GM23338 (cell line): ENCODE results near the gene ATP8A2.

ENCODE experiments used
- CREB1 ChIP-seq: fragments of 250-450 bp; sonication (Bioruptor Pico); IDR thresholded peaks from 2 replicates; pipeline ENCODE4 v1.5.0; 2020; ENCODE audit warnings: low read depth, mild to moderate bottlenecking, moderate library complexity
- EZH2 ChIP-seq: fragments of 200-600 bp; sonication (generic); IDR thresholded peaks from one replicate; pipeline ENCODE4 v1.8.0; 2017; ENCODE audit warnings: antibody characterized with exemption, mild to moderate bottlenecking, low read depth; ENCODE audit not compliant: unreplicated experiment
- EZH2phosphoT487 ChIP-seq: fragments of 200-600 bp; sonication (generic); IDR thresholded peaks from one replicate; pipeline ENCODE4 v1.8.1; 2018; ENCODE audit warnings: antibody characterized with exemption; ENCODE audit not compliant: unreplicated experiment
- JUNB ChIP-seq: IDR thresholded peaks from one replicate; pipeline ENCODE4 v1.6.1; 2016; ENCODE audit warnings: antibody characterized with exemption; ENCODE audit not compliant: unreplicated experiment
- POLR2AphosphoS5 ChIP-seq: IDR thresholded peaks from 2 replicates; pipeline ENCODE4 v1.6.1; 2016; ENCODE audit warnings: antibody characterized with exemption, low read depth
- TF ChIP-seq, protein P1 (sequence below), 2 experiments: fragments of 200-600 bp in 1 of 2; sonication (generic) in 1 of 2; conservative IDR thresholded peaks; 2 replicates each; pipeline versions ENCODE4 v1.5.1 to v1.6.1; 2016 to 2017; ENCODE audit warnings: antibody characterized with exemption in 2 of 2, low read depth in 2 of 2, mild to moderate bottlenecking in 2 of 2, moderate library complexity in 1 of 2
- TF ChIP-seq, protein P2 (sequence below): IDR thresholded peaks from 2 replicates; pipeline ENCODE4 v1.6.1; 2016; ENCODE audit warnings: antibody characterized with exemption
- TF ChIP-seq, protein P3 (sequence below): IDR thresholded peaks from one replicate; pipeline ENCODE4 v1.6.1; 2018; ENCODE audit warnings: antibody characterized with exemption; ENCODE audit not compliant: unreplicated experiment

DNA sequence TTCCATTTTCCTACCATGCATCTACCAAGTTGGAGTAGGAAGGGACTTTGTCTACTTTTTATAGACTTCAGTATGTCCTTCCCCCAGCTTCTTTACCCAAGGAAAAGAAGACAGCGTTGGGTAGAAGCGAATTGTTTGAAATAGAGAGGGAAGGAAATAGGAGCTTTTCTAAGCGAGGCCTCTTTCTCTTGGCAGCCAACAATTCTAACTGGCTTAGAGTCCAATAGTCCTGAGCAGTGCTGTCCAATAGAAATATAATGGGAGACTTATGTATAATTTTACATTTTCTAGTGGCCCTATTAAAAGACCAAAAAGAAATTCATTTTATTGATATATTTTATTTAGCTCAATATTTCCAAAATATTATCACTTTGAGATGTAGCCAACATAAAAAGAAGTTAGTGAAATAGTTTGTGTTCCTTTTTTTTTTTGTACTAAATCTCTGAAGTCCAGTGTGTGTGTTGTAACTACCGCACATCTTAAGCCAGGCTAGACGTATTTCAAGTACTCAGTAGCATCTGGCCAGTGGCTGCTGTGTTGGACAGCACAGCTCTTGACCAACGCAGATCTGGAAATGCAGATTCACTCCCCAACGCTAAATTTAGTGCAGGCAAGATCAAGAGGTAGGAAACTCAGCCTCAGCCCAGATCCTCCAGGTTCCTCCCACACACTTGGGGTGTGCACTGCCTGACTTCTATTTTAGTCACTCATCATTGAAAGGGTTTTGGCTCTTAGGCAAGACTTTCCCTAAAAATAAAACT, 500.9 kb downstream of the ATP8A2 start:
- TF ChIP-seq, protein P1, sequence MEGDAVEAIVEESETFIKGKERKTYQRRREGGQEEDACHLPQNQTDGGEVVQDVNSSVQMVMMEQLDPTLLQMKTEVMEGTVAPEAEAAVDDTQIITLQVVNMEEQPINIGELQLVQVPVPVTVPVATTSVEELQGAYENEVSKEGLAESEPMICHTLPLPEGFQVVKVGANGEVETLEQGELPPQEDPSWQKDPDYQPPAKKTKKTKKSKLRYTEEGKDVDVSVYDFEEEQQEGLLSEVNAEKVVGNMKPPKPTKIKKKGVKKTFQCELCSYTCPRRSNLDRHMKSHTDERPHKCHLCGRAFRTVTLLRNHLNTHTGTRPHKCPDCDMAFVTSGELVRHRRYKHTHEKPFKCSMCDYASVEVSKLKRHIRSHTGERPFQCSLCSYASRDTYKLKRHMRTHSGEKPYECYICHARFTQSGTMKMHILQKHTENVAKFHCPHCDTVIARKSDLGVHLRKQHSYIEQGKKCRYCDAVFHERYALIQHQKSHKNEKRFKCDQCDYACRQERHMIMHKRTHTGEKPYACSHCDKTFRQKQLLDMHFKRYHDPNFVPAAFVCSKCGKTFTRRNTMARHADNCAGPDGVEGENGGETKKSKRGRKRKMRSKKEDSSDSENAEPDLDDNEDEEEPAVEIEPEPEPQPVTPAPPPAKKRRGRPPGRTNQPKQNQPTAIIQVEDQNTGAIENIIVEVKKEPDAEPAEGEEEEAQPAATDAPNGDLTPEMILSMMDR (conservative IDR thresholded peaks at IDR 0.05; ENCODE audit: low read depth in 2 of 2): no peak
- no peak for TF ChIP-seq POLR2AphosphoS5
- no peak for TF ChIP-seq CREB1
- TF ChIP-seq EZH2: no peak
- TF ChIP-seq, protein P2, sequence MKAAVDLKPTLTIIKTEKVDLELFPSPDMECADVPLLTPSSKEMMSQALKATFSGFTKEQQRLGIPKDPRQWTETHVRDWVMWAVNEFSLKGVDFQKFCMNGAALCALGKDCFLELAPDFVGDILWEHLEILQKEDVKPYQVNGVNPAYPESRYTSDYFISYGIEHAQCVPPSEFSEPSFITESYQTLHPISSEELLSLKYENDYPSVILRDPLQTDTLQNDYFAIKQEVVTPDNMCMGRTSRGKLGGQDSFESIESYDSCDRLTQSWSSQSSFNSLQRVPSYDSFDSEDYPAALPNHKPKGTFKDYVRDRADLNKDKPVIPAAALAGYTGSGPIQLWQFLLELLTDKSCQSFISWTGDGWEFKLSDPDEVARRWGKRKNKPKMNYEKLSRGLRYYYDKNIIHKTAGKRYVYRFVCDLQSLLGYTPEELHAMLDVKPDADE: no peak
- TF ChIP-seq EZH2phosphoT487: no peak
- TF ChIP-seq JUNB: no peak
- TF ChIP-seq, protein P3, sequence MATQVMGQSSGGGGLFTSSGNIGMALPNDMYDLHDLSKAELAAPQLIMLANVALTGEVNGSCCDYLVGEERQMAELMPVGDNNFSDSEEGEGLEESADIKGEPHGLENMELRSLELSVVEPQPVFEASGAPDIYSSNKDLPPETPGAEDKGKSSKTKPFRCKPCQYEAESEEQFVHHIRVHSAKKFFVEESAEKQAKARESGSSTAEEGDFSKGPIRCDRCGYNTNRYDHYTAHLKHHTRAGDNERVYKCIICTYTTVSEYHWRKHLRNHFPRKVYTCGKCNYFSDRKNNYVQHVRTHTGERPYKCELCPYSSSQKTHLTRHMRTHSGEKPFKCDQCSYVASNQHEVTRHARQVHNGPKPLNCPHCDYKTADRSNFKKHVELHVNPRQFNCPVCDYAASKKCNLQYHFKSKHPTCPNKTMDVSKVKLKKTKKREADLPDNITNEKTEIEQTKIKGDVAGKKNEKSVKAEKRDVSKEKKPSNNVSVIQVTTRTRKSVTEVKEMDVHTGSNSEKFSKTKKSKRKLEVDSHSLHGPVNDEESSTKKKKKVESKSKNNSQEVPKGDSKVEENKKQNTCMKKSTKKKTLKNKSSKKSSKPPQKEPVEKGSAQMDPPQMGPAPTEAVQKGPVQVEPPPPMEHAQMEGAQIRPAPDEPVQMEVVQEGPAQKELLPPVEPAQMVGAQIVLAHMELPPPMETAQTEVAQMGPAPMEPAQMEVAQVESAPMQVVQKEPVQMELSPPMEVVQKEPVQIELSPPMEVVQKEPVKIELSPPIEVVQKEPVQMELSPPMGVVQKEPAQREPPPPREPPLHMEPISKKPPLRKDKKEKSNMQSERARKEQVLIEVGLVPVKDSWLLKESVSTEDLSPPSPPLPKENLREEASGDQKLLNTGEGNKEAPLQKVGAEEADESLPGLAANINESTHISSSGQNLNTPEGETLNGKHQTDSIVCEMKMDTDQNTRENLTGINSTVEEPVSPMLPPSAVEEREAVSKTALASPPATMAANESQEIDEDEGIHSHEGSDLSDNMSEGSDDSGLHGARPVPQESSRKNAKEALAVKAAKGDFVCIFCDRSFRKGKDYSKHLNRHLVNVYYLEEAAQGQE: no peak
